ENCODE data around the gene SLC44A1. TPM values are rescaled to one million over a fixed set of nuclear protein-coding genes. Genes with fewer than 3 reads are reported as not detected.
A peak's percentile ranks its signal among the peaks of the same experiment; 100 is the strongest.
"Not testable (repeated sequence)": the region's sequence is repeated elsewhere in the genome, so short reads cannot be mapped to it uniquely, and the experiment has no call there.

Gene SLC44A1
- polyA plus RNA-seq, 1 of the 3 experiments (the other 2 are of a cell fraction): 4.5 TPM

DNA sequence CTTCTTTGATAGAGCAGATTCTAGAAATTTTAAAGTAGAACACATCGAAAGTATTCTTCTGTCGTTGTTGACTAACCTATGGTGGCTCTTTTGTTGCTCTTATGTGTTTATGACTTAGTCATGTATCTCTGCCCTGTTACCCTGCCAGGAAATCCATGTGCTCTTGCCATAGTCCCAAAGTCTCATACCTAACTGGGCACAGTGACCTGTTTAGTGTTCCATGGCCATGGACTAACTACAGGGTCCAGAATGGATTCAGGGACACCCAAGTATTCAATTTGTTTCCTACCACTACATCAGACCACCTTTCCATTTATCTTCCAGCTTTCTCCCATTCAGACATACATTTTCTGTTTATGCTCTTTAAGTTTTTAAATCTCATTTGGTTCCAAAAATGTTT lies 18.0 kb downstream of the SLC44A1 start:
- no peaks in the 10 kb centered on the region for H4K20me1 ChIP-seq (ENCODE audit: insufficient read depth)
- no peak overlapping the region for H2AFZ ChIP-seq (ENCODE audit: low read depth)
- no peaks in the 10 kb centered on the region for H3K27me3 ChIP-seq (ENCODE audit: insufficient read depth)
- no peak overlapping the region for H3K27ac ChIP-seq (ENCODE audit: low read depth in 2 of 2, low read length in 1 of 2)
- TF ChIP-seq TAF1 (IDR thresholded peaks at IDR 0.05; ENCODE audit: borderline replicate concordance, low read depth, low read length) (no peak), SMC3 (IDR thresholded peaks at IDR 0.05; ENCODE audit: low read depth, low read length) (no peak)
- CTCF ChIA-PET: interaction anchor here (0.9 to 1.7 kb wide), 3 partner anchors 10 to 153 kb away, joined by 3 to 8 read pairs (median 4); partner anchors contain the start of gene SLC44A1
- no peak overlapping the region for H3K4me3 ChIP-seq (ENCODE audit: low read depth in 2 of 2, low read length in 1 of 2)
- DNase-seq: no peak
- H3K9me2 ChIP-seq: no peaks in the 10 kb centered on the region
- no peak overlapping the region for H3K4me2 ChIP-seq
- H3K36me3 ChIP-seq (replicated peaks in 1 of 2; ENCODE audit: control insufficient read depth in 1 of 2, insufficient read depth in 2 of 2, low read length in 1 of 2): no peaks in the 10 kb centered on the region
- peaks cover 10% of the 10 kb centered on the region for H3K79me2 ChIP-seq (ENCODE audit: insufficient read depth)
- H3K4me1 ChIP-seq (ENCODE audit: control insufficient read depth in 1 of 2, insufficient read depth in 2 of 2, low read depth in 1 of 2, low read length in 1 of 2): peaks cover 0 to 13% of the 10 kb centered on the region in 2 experiments; a peak in 1 of 4 replicates
- H3K9me3 ChIP-seq: no peaks in the 10 kb centered on the region
- WGBS (ENCODE audit: low lambda C conversion rate): 87% methylated on average over 2 of the region's 2 CpGs
- H3K9ac ChIP-seq: no peak overlapping the region
- peaks cover 7% of the 10 kb centered on the region for H3F3A ChIP-seq (replicated peaks; ENCODE audit: insufficient read depth)
- POLR2A ChIA-PET: no interaction called here

DNA sequence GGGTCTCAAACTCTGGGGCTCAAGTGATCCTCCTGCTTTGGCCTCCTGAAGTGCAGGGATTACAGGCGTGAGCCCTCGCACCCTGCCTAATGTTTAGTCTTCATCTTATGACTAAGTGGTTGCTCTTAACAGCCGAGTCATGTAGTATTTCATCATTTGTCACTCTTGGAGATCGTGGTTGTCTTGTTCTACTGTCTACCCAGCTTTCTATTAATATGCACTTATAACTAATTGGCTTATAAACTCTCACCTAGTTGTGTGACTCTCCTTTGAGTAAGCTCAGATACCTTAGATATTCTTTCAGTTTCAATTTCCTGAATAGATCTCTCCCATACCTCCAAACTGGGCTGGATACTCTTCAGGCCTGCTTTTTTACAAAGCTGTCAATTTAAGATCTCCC lies 19.9 kb downstream of the SLC44A1 start:
- Histone ChIP-seq H3K4me3 (ENCODE audit: low read depth in 2 of 2, low read length in 1 of 2) (no peak overlapping the region), H3K36me3 (replicated peaks in 1 of 2; ENCODE audit: control insufficient read depth in 1 of 2, insufficient read depth in 2 of 2, low read length in 1 of 2) (no peaks in the 10 kb centered on the region), H4K20me1 (ENCODE audit: insufficient read depth) (no peaks in the 10 kb centered on the region), H3K27me3 (ENCODE audit: insufficient read depth) (no peaks in the 10 kb centered on the region), H3F3A (replicated peaks; ENCODE audit: insufficient read depth) (peaks cover 3% of the 10 kb centered on the region), H3K27ac (ENCODE audit: low read depth in 2 of 2, low read length in 1 of 2) (no peak overlapping the region), H3K4me1 (ENCODE audit: control insufficient read depth in 1 of 2, insufficient read depth in 2 of 2, low read depth in 1 of 2, low read length in 1 of 2) (peaks cover 0 to 5% of the 10 kb centered on the region in 2 experiments; a peak in 1 of 4 replicates), H3K9ac (no peak overlapping the region), H2AFZ (ENCODE audit: low read depth) (no peak overlapping the region), H3K9me2 (no peaks in the 10 kb centered on the region), H3K9me3 (no peaks in the 10 kb centered on the region), H3K4me2 (peak overlapping the region; percentile 12; the same call in 1 of the 2 replicates), H3K79me2 (ENCODE audit: insufficient read depth) (peaks cover 11% of the 10 kb centered on the region)
- CTCF ChIA-PET: no interaction called here
- TF ChIP-seq CHD2 (IDR thresholded peaks at IDR 0.05; ENCODE audit: low read length, partially characterized antibody) (no peak), TEAD4 (IDR thresholded peaks at IDR 0.05; ENCODE audit: borderline replicate concordance, insufficient read depth) (no peak), FOXM1 (IDR thresholded peaks at IDR 0.05; ENCODE audit: low read depth) (no peak), RAD21 (IDR thresholded peaks at IDR 0.05; ENCODE audit: low read length) (no peak)
- TF ChIP-seq, protein P1, sequence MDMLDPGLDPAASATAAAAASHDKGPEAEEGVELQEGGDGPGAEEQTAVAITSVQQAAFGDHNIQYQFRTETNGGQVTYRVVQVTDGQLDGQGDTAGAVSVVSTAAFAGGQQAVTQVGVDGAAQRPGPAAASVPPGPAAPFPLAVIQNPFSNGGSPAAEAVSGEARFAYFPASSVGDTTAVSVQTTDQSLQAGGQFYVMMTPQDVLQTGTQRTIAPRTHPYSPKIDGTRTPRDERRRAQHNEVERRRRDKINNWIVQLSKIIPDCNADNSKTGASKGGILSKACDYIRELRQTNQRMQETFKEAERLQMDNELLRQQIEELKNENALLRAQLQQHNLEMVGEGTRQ (IDR thresholded peaks at IDR 0.05; ENCODE audit: borderline replicate concordance, low read depth, low read length): no peak
- TF ChIP-seq, protein P2, sequence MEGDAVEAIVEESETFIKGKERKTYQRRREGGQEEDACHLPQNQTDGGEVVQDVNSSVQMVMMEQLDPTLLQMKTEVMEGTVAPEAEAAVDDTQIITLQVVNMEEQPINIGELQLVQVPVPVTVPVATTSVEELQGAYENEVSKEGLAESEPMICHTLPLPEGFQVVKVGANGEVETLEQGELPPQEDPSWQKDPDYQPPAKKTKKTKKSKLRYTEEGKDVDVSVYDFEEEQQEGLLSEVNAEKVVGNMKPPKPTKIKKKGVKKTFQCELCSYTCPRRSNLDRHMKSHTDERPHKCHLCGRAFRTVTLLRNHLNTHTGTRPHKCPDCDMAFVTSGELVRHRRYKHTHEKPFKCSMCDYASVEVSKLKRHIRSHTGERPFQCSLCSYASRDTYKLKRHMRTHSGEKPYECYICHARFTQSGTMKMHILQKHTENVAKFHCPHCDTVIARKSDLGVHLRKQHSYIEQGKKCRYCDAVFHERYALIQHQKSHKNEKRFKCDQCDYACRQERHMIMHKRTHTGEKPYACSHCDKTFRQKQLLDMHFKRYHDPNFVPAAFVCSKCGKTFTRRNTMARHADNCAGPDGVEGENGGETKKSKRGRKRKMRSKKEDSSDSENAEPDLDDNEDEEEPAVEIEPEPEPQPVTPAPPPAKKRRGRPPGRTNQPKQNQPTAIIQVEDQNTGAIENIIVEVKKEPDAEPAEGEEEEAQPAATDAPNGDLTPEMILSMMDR (IDR thresholded peaks at IDR 0.05): no peak
- TF ChIP-seq, protein P3, sequence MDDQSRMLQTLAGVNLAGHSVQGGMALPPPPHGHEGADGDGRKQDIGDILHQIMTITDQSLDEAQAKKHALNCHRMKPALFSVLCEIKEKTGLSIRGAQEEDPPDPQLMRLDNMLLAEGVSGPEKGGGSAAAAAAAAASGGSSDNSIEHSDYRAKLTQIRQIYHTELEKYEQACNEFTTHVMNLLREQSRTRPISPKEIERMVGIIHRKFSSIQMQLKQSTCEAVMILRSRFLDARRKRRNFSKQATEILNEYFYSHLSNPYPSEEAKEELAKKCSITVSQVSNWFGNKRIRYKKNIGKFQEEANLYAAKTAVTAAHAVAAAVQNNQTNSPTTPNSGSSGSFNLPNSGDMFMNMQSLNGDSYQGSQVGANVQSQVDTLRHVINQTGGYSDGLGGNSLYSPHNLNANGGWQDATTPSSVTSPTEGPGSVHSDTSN (IDR thresholded peaks at IDR 0.05): no peak
- 71% methylated on average over 4 of the region's 4 CpGs for WGBS (ENCODE audit: low lambda C conversion rate)
- no peak for DNase-seq
- POLR2A ChIA-PET: no interaction called here

DNA sequence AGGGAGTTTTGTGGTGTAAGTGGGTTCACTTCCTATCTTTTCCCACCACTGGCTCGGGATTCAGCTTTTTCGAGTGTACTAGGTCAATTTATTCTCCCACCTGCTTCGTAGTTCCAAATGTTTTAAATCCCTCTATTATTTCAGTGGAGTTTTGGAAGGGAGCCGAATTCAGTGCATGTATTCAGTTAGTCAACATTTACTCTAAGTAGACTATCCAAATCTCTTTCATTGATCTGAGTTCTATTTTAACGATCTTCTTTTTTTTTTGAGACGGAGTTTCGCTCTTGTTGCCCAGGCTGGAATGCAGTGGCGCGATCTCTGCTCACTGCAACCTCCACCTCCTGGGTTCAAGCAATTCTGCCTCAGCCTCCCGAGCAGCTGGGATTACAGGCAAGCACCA lies 23.8 kb downstream of the SLC44A1 start:
- DNase-seq; H3K4me3 ChIP-seq (ENCODE audit: low read depth in 2 of 2, low read length in 1 of 2); H3F3A ChIP-seq (replicated peaks; ENCODE audit: insufficient read depth); H3K9me3 ChIP-seq; H3K27me3 ChIP-seq (ENCODE audit: insufficient read depth); H3K27ac ChIP-seq (ENCODE audit: low read depth in 2 of 2, low read length in 1 of 2); H3K9me2 ChIP-seq; H3K9ac ChIP-seq; H3K4me2 ChIP-seq; H2AFZ ChIP-seq (ENCODE audit: low read depth); H4K20me1 ChIP-seq (ENCODE audit: insufficient read depth); CTCF ChIA-PET; H3K36me3 ChIP-seq (replicated peaks in 1 of 2; ENCODE audit: control insufficient read depth in 1 of 2, insufficient read depth in 2 of 2, low read length in 1 of 2); POLR2A ChIA-PET; H3K4me1 ChIP-seq (ENCODE audit: control insufficient read depth in 1 of 2, insufficient read depth in 2 of 2, low read depth in 1 of 2, low read length in 1 of 2): not testable (repeated sequence)
- WGBS (ENCODE audit: low lambda C conversion rate): 93% methylated on average over 10 of the region's 10 CpGs
- peaks cover 11% of the 10 kb centered on the region for H3K79me2 ChIP-seq (ENCODE audit: insufficient read depth)
